ENCODE results near the gene CEP63.

CEP63 gene

GRCh38 chr3:134471521-134472193 is 14.2 kb upstream of the CEP63 start:
- ATAC-seq = peak in 1 of 2 donors; percentile 21

- no peak for ATAC-seq
These were observed 13.0 kb upstream of the CEP63 start for GRCh38 chr3:134472831-134473230.

GRCh38 chr3:134473868-134474546 is 11.8 kb upstream of the CEP63 start:
- peak; percentile 68 to 82 for ATAC-seq

- ATAC-seq = no peak
These were observed 10.9 kb upstream of the CEP63 start for GRCh38 chr3:134474956-134475355.

- ATAC-seq = no peak
These were observed 9.6 kb upstream of the CEP63 start for GRCh38 chr3:134476306-134476705.

- no peak for ATAC-seq
These were observed 8.9 kb upstream of the CEP63 start for GRCh38 chr3:134477002-134477401.

GRCh38 chr3:134477938-134478337 is 7.9 kb upstream of the CEP63 start:
- ATAC-seq = no peak

GRCh38 chr3:134480546-134480945 is 5.3 kb upstream of the CEP63 start:
- no peak for ATAC-seq

- ATAC-seq = no peak
These were observed 4.7 kb upstream of the CEP63 start for GRCh38 chr3:134481166-134481565.

- no peak for ATAC-seq
These were observed 3.2 kb upstream of the CEP63 start for GRCh38 chr3:134482622-134483021.

- no peak for ATAC-seq
These were observed 2.5 kb upstream of the CEP63 start for GRCh38 chr3:134483195-134483900.

GRCh38 chr3:134485075-134485717 is 661 bp upstream of the CEP63 start:
- peak; percentile 1 to 3 for ATAC-seq

GRCh38 chr3:134486577-134487041 is 752 bp downstream of the CEP63 start:
- peak in 1 of 2 donors; percentile 3 for ATAC-seq

- ATAC-seq = no peak
These were observed 1.5 kb downstream of the CEP63 start for GRCh38 chr3:134487406-134487805.

- no peak for ATAC-seq
These were observed 8.6 kb downstream of the CEP63 start for GRCh38 chr3:134494495-134494894.

GRCh38 chr3:134495980-134496379 is 10.1 kb downstream of the CEP63 start:
- no peak for ATAC-seq

- peak in 1 of 2 donors; percentile 38 for ATAC-seq
These were observed 10.7 kb downstream of the CEP63 start for GRCh38 chr3:134496471-134497071.

GRCh38 chr3:134503266-134503665 is 17.4 kb downstream of the CEP63 start:
- no peak for ATAC-seq

GRCh38 chr3:134504132-134504531 is 18.3 kb downstream of the CEP63 start:
- no peak for ATAC-seq

- ATAC-seq = no peak
These were observed 19.6 kb downstream of the CEP63 start for GRCh38 chr3:134505485-134505884.

- ATAC-seq = no peak
These were observed 25.6 kb downstream of the CEP63 start for GRCh38 chr3:134511500-134511899.

- no peak for ATAC-seq
These were observed 31.0 kb downstream of the CEP63 start for GRCh38 chr3:134516905-134517304.

- ATAC-seq = no peak
These were observed 31.9 kb downstream of the CEP63 start for GRCh38 chr3:134517791-134518190.

Data from activated CD4-positive, CD25-positive, alpha-beta regulatory T cell treated with anti-CD3 and anti-CD28 coated beads, Interleukin-2, amount 50 U/mL, for 24 hours (primary cell).